HepG2 (cell line): ENCODE data around the gene TACC2. TPM values are rescaled to one million over a fixed set of nuclear protein-coding genes. Genes with fewer than 3 reads are reported as not detected.

Source experiments
- ATAC-seq: fragments of 200-7000 bp; cut with Tn5 transposase; 3 replicates; pipeline ENCODE4 v1.9.1; 2020; ENCODE audit warnings: mild to moderate bottlenecking, moderate library complexity
- BruUV-seq: library from RNA; stranded (reverse); fragments of 400-500 nt; replicated peaks from 2 replicates; lab custom pipeline; 2021; lab: Mats Ljungman, UMichigan
- CTCF ChIA-PET: fragments of 300-600 bp; formaldehyde crosslinking; extraction: SDS; loops from one replicate; lab custom pipeline; 2021; ENCODE audit warnings: low total read pairs, inconsistent platforms, low intra/inter-chr PET ratio; lab: Yijun Ruan, JAX
- POLR2A ChIA-PET: fragments of 350-600 bp; sonication (Branson Sonifier 250); formaldehyde crosslinking; loops from one replicate; lab custom pipeline; 2020; ENCODE audit warnings: antibody characterized with exemption, inconsistent platforms; lab: Yijun Ruan, JAX
- DNase-seq: peaks from one replicate; pipeline ENCODE4 v3.0.0-alpha.2; 2015; ENCODE audit warnings: low spot score
- FAIRE-seq: peaks from 3 replicates; lab custom pipeline; 2011; peaks lifted over from hg19 to GRCh38; lab: Jason Lieb, UNC
- H2AFZ ChIP-seq: one replicate; pipeline ENCODE4 v1.6.1; 2011; ENCODE audit warnings: low read length, inconsistent platforms
- H3K27ac ChIP-seq: fragments of 300-600 bp; 3 replicates; pipeline ENCODE4 v1.8.0; 2011; ENCODE audit warnings: mixed run types, mild to moderate bottlenecking, mixed read lengths, low read length, inconsistent platforms; ENCODE audit not compliant: insufficient read depth; ENCODE audit errors: extremely low read length
- H3K27me3 ChIP-seq, 2 experiments: fragments of 200-600 bp in 1 of 2; 2 replicates in 1 of 2; 3 replicates in 1 of 2; pipeline versions ENCODE4 v1.6.0 to v1.8.0; 2011; ENCODE audit warnings: low read length in 2 of 2, mild to moderate bottlenecking in 2 of 2, moderate library complexity in 2 of 2, inconsistent platforms in 1 of 2; ENCODE audit not compliant: insufficient read depth in 2 of 2, control insufficient read depth in 1 of 2
- H3K36me3 ChIP-seq, 2 experiments: fragments of 200-600 bp in 1 of 2; replicated peaks in 1 of 2; 2 replicates in 1 of 2; 3 replicates in 1 of 2; pipeline versions ENCODE4 v1.5.1 to v1.8.0; 2011; ENCODE audit warnings: low read length in 2 of 2, inconsistent platforms in 1 of 2; ENCODE audit not compliant: insufficient read depth in 2 of 2, control insufficient read depth in 1 of 2
- H3K4me1 ChIP-seq: 2 replicates; pipeline ENCODE4 v1.5.1; 2012; ENCODE audit warnings: low read length, inconsistent platforms; ENCODE audit not compliant: insufficient read depth
- H3K4me2 ChIP-seq: 2 replicates; pipeline ENCODE4 v1.6.0; 2011; ENCODE audit warnings: low read depth, low read length, inconsistent platforms
- H3K4me3 ChIP-seq, 3 experiments: fragments of 200-600 bp in 1 of 3; sonication (generic), shearing (Covaris generic) in 1 of 3; replicated peaks in 1 of 3; 2 replicates each; pipeline ENCODE4 v1.5.1; 2011 to 2016; ENCODE audit warnings: low read length in 3 of 3, inconsistent platforms in 2 of 3, low read depth in 2 of 3, mild to moderate bottlenecking in 2 of 3, control low read depth in 1 of 3, mixed read lengths in 1 of 3; ENCODE audit not compliant: insufficient read depth in 1 of 3
- H3K79me2 ChIP-seq: one replicate; pipeline ENCODE4 v1.6.1; 2011; ENCODE audit warnings: low read length, inconsistent platforms; ENCODE audit not compliant: insufficient read depth
- H3K9ac ChIP-seq: 2 replicates; pipeline ENCODE4 v1.6.0; 2011; ENCODE audit warnings: mild to moderate bottlenecking, low read depth, low read length, inconsistent platforms; ENCODE audit not compliant: insufficient read depth
- H3K9me3 ChIP-seq: 2 replicates; pipeline ENCODE4 v1.5.1; 2012; ENCODE audit warnings: mild to moderate bottlenecking, low read length
- H4K20me1 ChIP-seq: 2 replicates; pipeline ENCODE4 v1.6.0; 2011; ENCODE audit warnings: inconsistent platforms, mild to moderate bottlenecking, low read length, moderate library complexity; ENCODE audit not compliant: insufficient read depth
- ADNP ChIP-seq: sonication (generic); formaldehyde crosslinking; IDR thresholded peaks from 2 replicates; pipeline ENCODE4 v1.4.0; 2020; ENCODE audit warnings: missing genetic modification reagents
- EHMT2 ChIP-seq: fragments of 200-600 bp; sonication (generic); IDR thresholded peaks from 2 replicates; pipeline ENCODE4 v1.7.0; 2017; ENCODE audit warnings: antibody characterized with exemption, low read depth, low read length, borderline replicate concordance
- NCOA1 ChIP-seq: sonication (generic); formaldehyde crosslinking; IDR thresholded peaks from 2 replicates; pipeline ENCODE4 v1.9.0; 2021; ENCODE audit warnings: missing genetic modification reagents
- ZNF619 ChIP-seq: sonication (generic); formaldehyde crosslinking; IDR thresholded peaks from 2 replicates; pipeline ENCODE4 v1.4.0; 2020; ENCODE audit warnings: mild to moderate bottlenecking, missing genetic modification reagents
- ZNF780A ChIP-seq: sonication (generic); formaldehyde crosslinking; IDR thresholded peaks from 2 replicates; pipeline ENCODE4 v1.8.0; 2022; ENCODE audit warnings: mild to moderate bottlenecking, missing genetic modification reagents, moderate library complexity
- WGBS: methylation state at CpG from one replicate; pipeline ENCODE4 v1.1.6; 2017; ENCODE audit warnings: low lambda C conversion rate; 5-methylcytosine and 5-hydroxymethylcytosine counted together
- in situ Hi-C: cut with HindIII; loops from 2 replicates; pipeline ENCODE4 v1.10.0; 2017; ENCODE audit warnings: low pct_unique_long_range_greater_than_20kb; ENCODE audit not compliant: extremely low pct_ligation_motif_present
- intact Hi-C: fragments of 100-400 bp; cut with micrococcal nuclease; formaldehyde crosslinking; loops from one replicate; pipeline ENCODE4 v1.10.0; 2022; ENCODE audit not compliant: unreplicated experiment
- polyA plus RNA-seq, 8 experiments: library from polyadenylated mRNA; depleted of rRNA in 3 of 8; stranded (reverse) in 7 of 8; unstranded in 1 of 8; fragments of >200 nt; fragmentation: Illumina TruSeq in 4 of 8; extraction: Trizol in 4 of 8; gene quantifications; 2 replicates each; pipeline versions ENCODE4 v1.2.1 to v1.2.3, GENCODE V29; 2011 to 2016; ENCODE audit warnings: low read depth in 4 of 8, missing spikeins in 1 of 8, mixed read lengths in 1 of 8; ENCODE audit not compliant: insufficient read depth in 1 of 8
- total RNA-seq, 5 experiments: library from RNA; depleted of rRNA; stranded (reverse); fragments of >200 nt; fragmentation: Illumina TruSeq; extraction: Trizol; gene quantifications; 2 replicates each; pipeline ENCODE4 v1.2.3, GENCODE V29; 2016; ENCODE audit warnings: low read depth in 1 of 5
- TF ChIP-seq, protein P1 (sequence below): sonication (generic); formaldehyde crosslinking; IDR thresholded peaks from 2 replicates; pipeline ENCODE4 v1.5.1; 2020; ENCODE audit warnings: missing genetic modification reagents, mild to moderate bottlenecking, borderline replicate concordance

TACC2 gene
- total and polyA plus RNA-seq, 2 of the 13 experiments (the other 11 are each of a cell fraction or from before 2014, with no cell fraction given): 11.8 to 16.0 TPM

DNA sequence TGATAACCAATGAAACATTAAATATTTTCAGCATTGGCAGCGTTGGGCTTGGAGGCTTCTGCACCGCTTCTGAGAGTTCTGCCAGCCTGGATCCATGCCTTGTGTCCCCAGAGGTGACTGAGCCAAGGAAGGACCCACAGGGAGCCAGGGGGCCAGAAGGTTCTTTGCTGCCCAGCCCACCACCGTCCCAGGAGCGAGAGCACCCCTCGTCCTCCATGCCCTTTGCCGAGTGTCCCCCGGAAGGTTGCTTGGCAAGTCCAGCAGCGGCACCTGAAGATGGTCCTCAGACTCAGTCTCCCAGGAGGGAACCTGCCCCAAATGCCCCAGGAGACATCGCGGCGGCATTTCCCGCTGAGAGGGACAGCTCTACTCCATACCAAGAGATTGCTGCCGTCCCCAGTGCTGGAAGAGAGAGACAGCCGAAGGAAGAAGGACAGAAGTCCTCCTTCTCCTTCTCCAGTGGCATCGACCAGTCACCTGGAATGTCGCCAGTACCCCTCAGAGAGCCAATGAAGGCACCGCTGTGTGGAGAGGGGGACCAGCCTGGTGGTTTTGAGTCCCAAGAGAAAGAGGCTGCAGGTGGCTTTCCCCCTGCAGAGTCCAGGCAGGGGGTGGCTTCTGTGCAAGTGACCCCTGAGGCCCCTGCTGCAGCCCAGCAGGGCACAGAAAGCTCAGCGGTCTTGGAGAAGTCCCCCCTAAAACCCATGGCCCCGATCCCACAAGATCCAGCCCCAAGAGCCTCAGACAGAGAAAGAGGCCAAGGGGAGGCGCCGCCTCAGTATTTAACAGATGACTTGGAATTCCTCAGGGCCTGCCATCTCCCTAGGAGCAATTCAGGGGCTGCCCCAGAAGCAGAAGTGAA is 93.9 kb downstream of the TACC2 start:
- no peaks in the 10 kb centered on the region for H3K27me3 ChIP-seq
- no peak overlapping the region for H2AFZ ChIP-seq
- H3K4me2 ChIP-seq: no peak overlapping the region
- H4K20me1 ChIP-seq: no peaks in the 10 kb centered on the region
- no peak for TF ChIP-seq ADNP
- no peak for TF ChIP-seq NCOA1 (CRISPR knock-in tag)
- TF ChIP-seq ZNF619 (CRISPR knock-in tag): no peak
- TF ChIP-seq EHMT2: no peak
- no peak for TF ChIP-seq ZNF780A (CRISPR knock-in tag)
- TF ChIP-seq, protein P1, sequence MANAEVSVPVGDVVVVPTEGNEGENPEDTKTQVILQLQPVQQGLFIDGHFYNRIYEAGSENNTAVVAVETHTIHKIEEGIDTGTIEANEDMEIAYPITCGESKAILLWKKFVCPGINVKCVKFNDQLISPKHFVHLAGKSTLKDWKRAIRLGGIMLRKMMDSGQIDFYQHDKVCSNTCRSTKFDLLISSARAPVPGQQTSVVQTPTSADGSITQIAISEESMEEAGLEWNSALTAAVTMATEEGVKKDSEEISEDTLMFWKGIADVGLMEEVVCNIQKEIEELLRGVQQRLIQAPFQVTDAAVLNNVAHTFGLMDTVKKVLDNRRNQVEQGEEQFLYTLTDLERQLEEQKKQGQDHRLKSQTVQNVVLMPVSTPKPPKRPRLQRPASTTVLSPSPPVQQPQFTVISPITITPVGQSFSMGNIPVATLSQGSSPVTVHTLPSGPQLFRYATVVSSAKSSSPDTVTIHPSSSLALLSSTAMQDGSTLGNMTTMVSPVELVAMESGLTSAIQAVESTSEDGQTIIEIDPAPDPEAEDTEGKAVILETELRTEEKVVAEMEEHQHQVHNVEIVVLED (CRISPR knock-in tag): no peak
- intact Hi-C loops (no loop called here), in situ Hi-C loops (no loop called here)
- no peak for FAIRE-seq
- CTCF ChIA-PET: no interaction called here
- DNase-seq: no peak
- no peak overlapping the region for H3K27ac ChIP-seq
- H3K9me3 ChIP-seq: no peaks in the 10 kb centered on the region
- no peak for ATAC-seq
- no peaks in the 10 kb centered on the region for H3K79me2 ChIP-seq
- 98% methylated on average over 14 of the region's 21 CpGs for WGBS
- H3K9ac ChIP-seq: no peak overlapping the region
- no TSS peak for BruUV-seq
- POLR2A ChIA-PET: no interaction called here
- peaks cover 3 to 5% of the 10 kb centered on the region in 2 experiments; a peak in 2 of 5 replicates for H3K36me3 ChIP-seq
- H3K4me3 ChIP-seq: no peak overlapping the region
- H3K4me1 ChIP-seq: no peaks in the 10 kb centered on the region
